ENCODE data around the gene NBEA. TPM values are rescaled to one million over a fixed set of nuclear protein-coding genes. Genes with fewer than 3 reads are reported as not detected.

Gene NBEA
- total and polyA plus RNA-seq, 11 donors: 5.0 to 39.2 (median 23.2) TPM

DNA sequence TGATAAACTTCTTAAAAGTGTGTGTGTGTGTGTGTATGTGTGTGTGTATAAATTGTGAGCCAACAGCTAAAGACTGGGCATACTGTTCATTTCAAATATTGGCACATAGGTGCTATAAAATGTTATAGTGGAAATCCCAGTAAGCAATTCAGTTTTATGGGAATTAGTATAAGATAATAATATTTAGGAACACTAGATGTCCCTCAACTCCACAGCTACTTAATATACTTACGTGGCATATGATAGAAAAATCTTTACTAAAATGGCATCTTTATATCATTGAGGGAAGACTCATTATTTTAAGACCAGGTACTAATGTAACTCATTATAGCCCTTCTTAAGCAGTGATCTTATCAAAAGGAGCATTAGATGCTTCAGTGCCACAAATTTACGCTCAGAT, 268.2 kb downstream of the NBEA start:
- Histone ChIP-seq H3K27me3 (no peaks in the 10 kb centered on the region), H3K27ac (no peak overlapping the region), H3K4me3 (no peak overlapping the region), H3K36me3 (peaks cover 0 to 5% (median 0%) of the 10 kb centered on the region in 9 donors), H3K4me1 (peaks cover 0 to 3% (median 0%) of the 10 kb centered on the region in 12 donors), H3K9me3 (no peaks in the 10 kb centered on the region)
- ATAC-seq (no peak), DNase-seq (no peak)
- no peak for TF ChIP-seq POLR2A (IDR thresholded peaks at IDR 0.05)
- TF ChIP-seq, protein P1, sequence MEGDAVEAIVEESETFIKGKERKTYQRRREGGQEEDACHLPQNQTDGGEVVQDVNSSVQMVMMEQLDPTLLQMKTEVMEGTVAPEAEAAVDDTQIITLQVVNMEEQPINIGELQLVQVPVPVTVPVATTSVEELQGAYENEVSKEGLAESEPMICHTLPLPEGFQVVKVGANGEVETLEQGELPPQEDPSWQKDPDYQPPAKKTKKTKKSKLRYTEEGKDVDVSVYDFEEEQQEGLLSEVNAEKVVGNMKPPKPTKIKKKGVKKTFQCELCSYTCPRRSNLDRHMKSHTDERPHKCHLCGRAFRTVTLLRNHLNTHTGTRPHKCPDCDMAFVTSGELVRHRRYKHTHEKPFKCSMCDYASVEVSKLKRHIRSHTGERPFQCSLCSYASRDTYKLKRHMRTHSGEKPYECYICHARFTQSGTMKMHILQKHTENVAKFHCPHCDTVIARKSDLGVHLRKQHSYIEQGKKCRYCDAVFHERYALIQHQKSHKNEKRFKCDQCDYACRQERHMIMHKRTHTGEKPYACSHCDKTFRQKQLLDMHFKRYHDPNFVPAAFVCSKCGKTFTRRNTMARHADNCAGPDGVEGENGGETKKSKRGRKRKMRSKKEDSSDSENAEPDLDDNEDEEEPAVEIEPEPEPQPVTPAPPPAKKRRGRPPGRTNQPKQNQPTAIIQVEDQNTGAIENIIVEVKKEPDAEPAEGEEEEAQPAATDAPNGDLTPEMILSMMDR (IDR thresholded peaks at IDR 0.05): peak in 5 of 12 donors; percentile 7 to 29 (median 26)
- 66 to 78% (median 75%) methylated on average over 2 of the region's 2 CpGs for WGBS, 4 donors
- intact Hi-C loops (cut with DNase I): loop anchor here in 1 of 10 donors (10.0 kb wide), 1 partner anchor 515 kb away; no protein-coding TSS in a partner anchor

- TF ChIP-seq, protein P1 (IDR thresholded peaks at IDR 0.05): no peak
- TF ChIP-seq POLR2A (IDR thresholded peaks at IDR 0.05): no peak
- intact Hi-C loops (cut with DNase I): loop anchor here in 1 of 10 donors (10.0 kb wide), 1 partner anchor 513 kb away; no protein-coding TSS in a partner anchor
- no peak for DNase-seq
- 92 to 98% (median 95%) methylated on average over 4 of the region's 4 CpGs for WGBS, 4 donors
- Histone ChIP-seq H3K36me3 (peaks cover 0 to 5% (median 0%) of the 10 kb centered on the region in 9 donors), H3K9me3 (no peaks in the 10 kb centered on the region), H3K4me1 (peaks cover 0 to 3% (median 0%) of the 10 kb centered on the region in 12 donors), H3K27ac (no peak overlapping the region), H3K27me3 (no peaks in the 10 kb centered on the region), H3K4me3 (no peak overlapping the region)
- ATAC-seq: no peak
Measured at GRCh38 chr13:35211949-35212348, 269.9 kb downstream of the NBEA start.

- DNase-seq: no peak
- no peak for ATAC-seq
- TF ChIP-seq POLR2A (IDR thresholded peaks at IDR 0.05): no peak
- TF ChIP-seq, protein P1 (IDR thresholded peaks at IDR 0.05): no peak
- intact Hi-C loops (cut with DNase I): loop anchor here in 1 of 10 donors (10.0 kb wide), 1 partner anchor 511 kb away; no protein-coding TSS in a partner anchor
- H3K4me3 ChIP-seq: no peak overlapping the region
- peaks cover 0 to 3% (median 0%) of the 10 kb centered on the region in 12 donors for H3K4me1 ChIP-seq
- WGBS, 4 donors: 82 to 89% (median 87%) methylated on average over 3 of the region's 3 CpGs
- no peaks in the 10 kb centered on the region for H3K27me3 ChIP-seq
- no peak overlapping the region for H3K27ac ChIP-seq
- H3K9me3 ChIP-seq: no peaks in the 10 kb centered on the region
- peaks cover 0 to 5% (median 0%) of the 10 kb centered on the region in 9 donors for H3K36me3 ChIP-seq
Measured at GRCh38 chr13:35213911-35214310, 271.8 kb downstream of the NBEA start.

DNA sequence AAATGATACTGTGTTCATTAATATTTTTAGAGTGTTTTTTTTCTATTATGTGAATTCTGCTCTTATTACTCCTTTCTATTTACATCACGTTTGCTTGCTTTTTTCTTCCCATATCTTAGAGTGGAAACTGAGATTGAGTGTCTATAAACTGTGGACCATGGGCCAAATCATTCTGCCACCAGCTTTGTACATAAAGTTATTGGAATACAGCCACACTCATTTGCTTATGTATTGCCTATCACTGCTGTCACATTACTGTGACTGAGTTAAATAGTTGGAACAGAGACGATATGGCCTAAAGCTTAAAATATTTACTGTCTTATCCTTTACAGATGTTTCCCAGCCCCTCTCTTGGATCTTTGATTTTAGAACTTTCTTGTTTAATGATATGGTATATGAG, 274.1 kb downstream of the NBEA start:
- Histone ChIP-seq H3K36me3 (peaks cover 0 to 12% (median 0%) of the 10 kb centered on the region in 9 donors), H3K4me1 (peaks cover 0 to 3% (median 0%) of the 10 kb centered on the region in 12 donors), H3K27me3 (no peaks in the 10 kb centered on the region), H3K9me3 (peaks cover 0 to 13% (median 0%) of the 10 kb centered on the region in 12 donors), H3K27ac (no peak overlapping the region), H3K4me3 (no peak overlapping the region)
- WGBS, 4 donors: 37 to 46% (median 40%) methylated on average over 2 of the region's 2 CpGs
- ATAC-seq: no peak
- intact Hi-C loops (cut with DNase I): loop anchor here in 1 of 10 donors (10.0 kb wide), 1 partner anchor 509 kb away; no protein-coding TSS in a partner anchor
- DNase-seq: no peak
- TF ChIP-seq, protein P1 (IDR thresholded peaks at IDR 0.05): no peak
- no peak for TF ChIP-seq POLR2A (IDR thresholded peaks at IDR 0.05)

Measured in heart left ventricle (tissue), 16 donors.